GM12878 (cell line): ENCODE measurements around the gene NCAPH2.

Source experiments
- BCL11A ChIP-seq: IDR thresholded peaks from 2 replicates; pipeline ENCODE4 v1.6.1; 2011; ENCODE audit warnings: low read depth, low read length
- BHLHE40 ChIP-seq, 2 experiments: fragments of 450-650 bp in 1 of 2; IDR thresholded peaks; 2 replicates each; pipeline ENCODE4 v1.6.1; 2011 to 2017; ENCODE audit warnings: low read depth in 2 of 2, borderline replicate concordance in 1 of 2, improper control_type of control experiment in 1 of 2, low read length in 1 of 2, mild to moderate bottlenecking in 1 of 2
- BRCA1 ChIP-seq: IDR thresholded peaks from 2 replicates; pipeline ENCODE4 v1.6.1; 2011; ENCODE audit warnings: low read depth, low read length, improper control_type of control experiment
- CTCF ChIP-seq, 3 experiments: IDR thresholded peaks in 2 of 3; conservative IDR thresholded peaks in 1 of 3; 2 replicates each; pipeline ENCODE4 v1.5.1; 2011; ENCODE audit warnings: low read depth in 3 of 3, low read length in 3 of 3, mild to moderate bottlenecking in 3 of 3, control low read depth in 2 of 3, moderate library complexity in 2 of 3, inconsistent platforms in 1 of 3, mixed read lengths in 1 of 3; ENCODE audit not compliant: control insufficient read depth in 2 of 3, insufficient read depth in 1 of 3; ENCODE audit errors: extremely low read depth in 1 of 3
- E2F8 ChIP-seq: fragments of 450-650 bp; IDR thresholded peaks from 2 replicates; pipeline ENCODE4 v1.6.1; 2018; ENCODE audit warnings: mild to moderate bottlenecking, low read depth, moderate library complexity; ENCODE audit not compliant: partially characterized antibody
- EZH2 ChIP-seq: IDR thresholded peaks from 2 replicates; pipeline ENCODE4 v1.6.1; 2012; ENCODE audit warnings: low read depth, mild to moderate bottlenecking, control low read depth, inconsistent platforms, low read length, borderline replicate concordance; ENCODE audit not compliant: control insufficient read depth
- MLLT1 ChIP-seq: fragments of 450-650 bp; IDR thresholded peaks from 2 replicates; pipeline ENCODE4 v1.6.1; 2016; ENCODE audit warnings: mild to moderate bottlenecking
- POLR2AphosphoS5 ChIP-seq: IDR thresholded peaks from 2 replicates; pipeline ENCODE4 v1.6.1; 2011; ENCODE audit warnings: mild to moderate bottlenecking, low read length, inconsistent platforms
- RBBP5 ChIP-seq: fragments of 200-600 bp; sonication (generic); conservative IDR thresholded peaks from 2 replicates; pipeline ENCODE4 v1.6.1; 2016
- SKIL ChIP-seq: fragments of 450-650 bp; IDR thresholded peaks from 2 replicates; pipeline ENCODE4 v1.6.1; 2017; ENCODE audit warnings: mild to moderate bottlenecking, low read depth, inconsistent platforms; ENCODE audit not compliant: poor library complexity, severe bottlenecking
- TAF1 ChIP-seq: IDR thresholded peaks from 2 replicates; pipeline ENCODE4 v1.6.1; 2011; ENCODE audit warnings: mild to moderate bottlenecking, low read depth, low read length, borderline replicate concordance
- USF2 ChIP-seq: IDR thresholded peaks from 2 replicates; pipeline ENCODE4 v1.6.1; 2011; ENCODE audit warnings: low read depth, low read length, improper control_type of control experiment, borderline replicate concordance
- ZNF622 ChIP-seq: fragments of 450-650 bp; IDR thresholded peaks from 2 replicates; pipeline ENCODE4 v1.6.1; 2017; ENCODE audit warnings: mild to moderate bottlenecking, inconsistent platforms

GRCh38 chr22:50526834-50527801, 19.1 kb downstream of the NCAPH2 start:
- TF ChIP-seq CTCF (IDR thresholded peaks at IDR 0.05 in 2 of 3, conservative IDR thresholded peaks at IDR 0.05 in 1 of 3; ENCODE audit: control insufficient read depth in 2 of 3, extremely low read depth in 1 of 3, insufficient read depth in 1 of 3, low read depth in 3 of 3, low read length in 3 of 3) (no peak), POLR2AphosphoS5 (peak; percentile 81), EZH2 (no peak), RBBP5 (no peak), SKIL (no peak), E2F8 (no peak), BRCA1 (no peak), ZNF622 (no peak), TAF1 (0 out of 2 replicates have a peak, but pooled peaks have one; percentile 8), BHLHE40 (IDR thresholded peaks at IDR 0.05; ENCODE audit: borderline replicate concordance in 1 of 2, low read depth in 2 of 2, low read length in 1 of 2) (peak in 1 of 2 experiments; percentile 25; a peak in 1 of 4 replicates), USF2 (no peak), BCL11A (no peak), MLLT1 (0 out of 2 replicates have a peak, but pooled peaks have one; percentile 62)
